Neutrophil (primary cell): ENCODE measurements around the gene PXYLP1.
"Not testable (repeated sequence)": the region's sequence is repeated elsewhere in the genome, so short reads cannot be mapped to it uniquely, and the experiment has no call there.

Source experiments
- H3K27ac ChIP-seq: fragments of 200-600 bp; sonication (generic); 2 replicates; pipeline ENCODE4 v1.5.1; 2016; ENCODE audit warnings: mild to moderate bottlenecking, moderate library complexity
- H3K27me3 ChIP-seq: fragments of 200-600 bp; sonication (generic); 2 replicates; pipeline ENCODE4 v1.6.0; 2016; ENCODE audit warnings: mild to moderate bottlenecking
- H3K36me3 ChIP-seq: fragments of 200-600 bp; sonication (generic); 2 replicates; pipeline ENCODE4 v1.5.1; 2017
- H3K4me1 ChIP-seq, 2 experiments: fragments of 200-600 bp in 1 of 2; sonication (generic) in 1 of 2; 1 replicate in 1 of 2; 2 replicates in 1 of 2; pipeline versions ENCODE4 v1.5.1 to v1.6.1; 2013 to 2016; ENCODE audit warnings: low read depth in 1 of 2, low read length in 1 of 2, mild to moderate bottlenecking in 1 of 2, moderate library complexity in 1 of 2; ENCODE audit not compliant: control insufficient read depth in 1 of 2, insufficient read depth in 1 of 2
- H3K4me3 ChIP-seq, 2 experiments: fragments of 200-600 bp in 1 of 2; sonication (generic) in 1 of 2; 1 replicate in 1 of 2; 2 replicates in 1 of 2; pipeline ENCODE4 v1.5.1; 2013 to 2016; ENCODE audit warnings: low read depth in 1 of 2, low read length in 1 of 2, mild to moderate bottlenecking in 1 of 2, moderate library complexity in 1 of 2
- H3K9me3 ChIP-seq: fragments of 200-600 bp; sonication (generic); 2 replicates; pipeline ENCODE4 v1.5.1; 2016
- CTCF ChIP-seq: fragments of 200-600 bp; sonication (generic); IDR thresholded peaks from 2 replicates; pipeline ENCODE4 v1.5.1; 2016; ENCODE audit warnings: antibody characterized with exemption

PXYLP1 gene

GRCh38 chr3:141313093-141313683 lies 81.6 kb downstream of the PXYLP1 start:
- Histone ChIP-seq H3K9me3 (no peaks in the 10 kb centered on the region), H3K27ac (no peak overlapping the region), H3K27me3 (no peaks in the 10 kb centered on the region), H3K4me1 (peaks cover 12 to 13% of the 10 kb centered on the region in 2 experiments), H3K4me3 (no peak overlapping the region), H3K36me3 (no peaks in the 10 kb centered on the region)
- TF ChIP-seq CTCF: no peak

GRCh38 chr3:141314415-141314814 lies 82.8 kb downstream of the PXYLP1 start:
- H3K27ac ChIP-seq, H3K36me3 ChIP-seq, H3K4me3 ChIP-seq, H3K27me3 ChIP-seq, H3K9me3 ChIP-seq: not testable (repeated sequence)
- H3K4me1 ChIP-seq: peaks cover 12 to 13% of the 10 kb centered on the region in 2 experiments

- H3K27ac ChIP-seq: no peak overlapping the region
- TF ChIP-seq CTCF: no peak
Measured at GRCh38 chr3:141316851-141317250, 85.2 kb downstream of the PXYLP1 start.

GRCh38 chr3:141320399-141321108 lies 88.9 kb downstream of the PXYLP1 start:
- Histone ChIP-seq H3K27me3 (no peaks in the 10 kb centered on the region), H3K36me3 (no peaks in the 10 kb centered on the region), H3K27ac (no peak overlapping the region), H3K4me3 (no peak overlapping the region), H3K9me3 (no peaks in the 10 kb centered on the region), H3K4me1 (no peaks in the 10 kb centered on the region)
- no peak for TF ChIP-seq CTCF

More at GRCh38 chr3:141316851-141317250, 85.2 kb downstream of the PXYLP1 start:
- Histone ChIP-seq H3K4me3 (no peak overlapping the region), H3K4me1 (peaks cover 3 to 6% of the 10 kb centered on the region in 2 experiments), H3K9me3 (no peaks in the 10 kb centered on the region), H3K36me3 (no peaks in the 10 kb centered on the region), H3K27me3 (no peaks in the 10 kb centered on the region)

- Histone ChIP-seq H3K4me3 (no peak overlapping the region), H3K9me3 (no peaks in the 10 kb centered on the region), H3K4me1 (no peaks in the 10 kb centered on the region), H3K27me3 (no peaks in the 10 kb centered on the region), H3K27ac (no peak overlapping the region), H3K36me3 (no peaks in the 10 kb centered on the region)
- no peak for TF ChIP-seq CTCF
Measured at GRCh38 chr3:141321109-141321497, 89.5 kb downstream of the PXYLP1 start.

- no peak for TF ChIP-seq CTCF
- Histone ChIP-seq H3K36me3 (no peaks in the 10 kb centered on the region), H3K27me3 (no peaks in the 10 kb centered on the region), H3K27ac (no peak overlapping the region), H3K4me3 (no peak overlapping the region), H3K9me3 (no peaks in the 10 kb centered on the region), H3K4me1 (no peaks in the 10 kb centered on the region)
Measured at GRCh38 chr3:141323936-141324704, 92.5 kb downstream of the PXYLP1 start.
